ENCODE results near the gene NT5DC1. TPM values are rescaled to one million over a fixed set of nuclear protein-coding genes. Genes with fewer than 3 reads are reported as not detected.
"Not testable (repeated sequence)": the region's sequence is repeated elsewhere in the genome, so short reads cannot be mapped to it uniquely, and the experiment has no call there.

The NT5DC1 gene
- polyA plus RNA-seq, 1 donor = 25.7 TPM

GRCh38 chr6:116090251-116090650 lies 10.4 kb upstream of the NT5DC1 start:
- no peak for DNase-seq

DNA sequence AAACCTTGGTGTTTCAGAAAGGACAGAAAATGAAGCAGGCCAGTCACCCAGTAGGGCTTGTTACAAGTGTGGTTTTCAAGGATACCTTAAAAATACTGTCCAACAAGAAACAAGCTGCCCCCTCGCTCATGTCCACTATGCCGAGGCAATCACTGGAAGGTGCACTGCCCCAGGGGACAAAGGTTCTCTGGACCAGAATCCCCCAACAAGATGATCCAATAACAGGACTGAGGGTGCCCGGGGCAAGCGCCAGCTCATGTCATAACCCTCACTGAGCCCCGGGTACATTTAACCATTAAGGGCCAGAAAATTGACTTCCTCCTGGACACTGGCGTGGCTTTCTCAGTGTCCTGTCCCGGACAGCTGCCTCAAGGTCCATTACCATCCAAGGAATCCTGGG lies 6.6 kb upstream of the NT5DC1 start:
- no peak for DNase-seq

DNA sequence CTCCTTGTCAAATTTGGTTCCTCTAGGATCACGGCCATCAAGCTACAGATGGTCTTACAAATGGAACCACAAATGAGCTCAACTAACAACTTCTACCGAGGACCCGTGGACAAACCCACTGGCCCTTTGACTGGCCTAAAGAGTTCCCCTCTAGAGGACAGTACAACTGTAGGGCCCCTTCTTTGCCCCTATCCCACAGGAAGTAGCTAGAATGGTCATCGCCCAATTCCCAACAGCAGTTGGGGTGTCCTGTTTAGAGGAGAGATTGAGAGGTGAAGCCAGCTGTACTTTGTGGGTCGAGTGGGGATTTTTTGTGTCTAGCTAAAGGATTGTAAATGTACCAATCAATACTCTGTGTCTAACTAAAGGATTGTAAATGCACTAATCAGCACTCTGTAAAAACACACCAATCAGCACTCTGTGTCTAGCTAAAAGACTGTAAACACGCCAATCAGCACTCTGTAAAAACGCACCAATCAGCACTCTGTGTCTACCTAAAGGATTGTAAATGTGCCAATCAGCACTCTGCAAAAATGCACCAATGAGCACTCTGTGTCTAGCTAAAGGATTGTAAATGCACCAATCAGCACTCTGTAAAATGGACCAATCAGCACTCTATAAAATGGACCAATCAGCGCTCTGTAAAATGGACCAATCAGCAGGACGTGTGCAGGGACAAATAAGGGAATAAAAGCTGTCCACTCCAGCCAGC lies 4.4 kb upstream of the NT5DC1 start:
- DNase-seq = not testable (repeated sequence)

DNA sequence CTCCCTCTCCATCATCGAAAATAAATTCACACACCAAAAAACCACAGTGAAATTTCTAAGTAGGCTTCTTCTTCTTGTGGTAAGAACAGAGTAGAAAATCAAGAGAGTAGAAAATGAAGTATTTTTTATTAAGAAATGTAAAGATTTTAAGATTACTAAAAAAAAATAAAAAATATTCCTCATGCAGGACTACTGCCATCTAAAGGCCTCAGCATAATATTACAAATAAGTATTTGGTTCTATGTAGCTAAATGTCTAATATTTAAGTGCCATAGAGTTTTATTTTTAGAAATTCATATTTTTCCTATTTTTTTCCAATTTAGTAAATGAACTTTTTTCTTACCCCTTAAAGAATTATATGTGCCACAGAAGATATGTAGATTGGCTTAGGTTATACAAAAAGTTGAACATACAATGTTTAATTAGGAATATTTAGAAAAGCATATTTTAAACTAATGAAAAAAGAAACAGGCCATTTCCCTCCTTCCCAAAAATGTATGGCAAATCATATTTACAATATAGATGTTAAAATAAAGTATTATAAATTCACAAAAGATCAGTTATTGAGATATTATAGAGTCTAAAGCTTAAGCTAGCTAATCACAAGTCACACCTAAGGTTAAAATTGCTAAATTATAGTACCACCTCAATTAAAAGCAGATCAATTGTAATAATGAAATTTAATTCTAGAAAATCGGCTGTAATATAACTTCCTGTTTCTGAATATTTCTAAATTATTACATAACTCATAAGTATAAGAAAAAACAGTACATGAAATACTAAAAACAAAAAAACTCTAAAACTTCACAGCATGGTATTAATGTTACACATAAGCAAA lies 3.5 kb upstream of the NT5DC1 start:
- DNase-seq = no peak

DNA sequence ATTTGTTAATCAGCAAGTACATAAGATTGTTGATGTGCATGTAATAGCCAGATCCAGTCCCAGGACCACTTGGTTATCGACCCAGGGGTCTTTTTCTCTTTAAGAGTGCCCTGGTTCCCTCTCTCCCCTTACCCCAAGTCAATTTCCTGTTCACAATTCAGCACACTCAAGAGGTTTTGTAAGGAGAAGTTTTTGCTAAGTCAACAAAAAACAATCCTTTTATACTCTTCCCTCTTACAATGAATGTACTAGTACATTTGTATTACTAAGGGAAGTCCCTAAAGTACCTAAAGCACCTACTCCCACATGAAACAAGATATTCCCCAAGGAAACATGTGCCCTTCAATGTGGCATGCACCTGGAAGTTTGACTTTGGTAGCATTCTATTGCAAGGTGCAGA lies 1.6 kb upstream of the NT5DC1 start:
- no peak for DNase-seq

- no peak for DNase-seq
These were observed 657 bp downstream of the NT5DC1 start for GRCh38 chr6:116101302-116101718.

DNA sequence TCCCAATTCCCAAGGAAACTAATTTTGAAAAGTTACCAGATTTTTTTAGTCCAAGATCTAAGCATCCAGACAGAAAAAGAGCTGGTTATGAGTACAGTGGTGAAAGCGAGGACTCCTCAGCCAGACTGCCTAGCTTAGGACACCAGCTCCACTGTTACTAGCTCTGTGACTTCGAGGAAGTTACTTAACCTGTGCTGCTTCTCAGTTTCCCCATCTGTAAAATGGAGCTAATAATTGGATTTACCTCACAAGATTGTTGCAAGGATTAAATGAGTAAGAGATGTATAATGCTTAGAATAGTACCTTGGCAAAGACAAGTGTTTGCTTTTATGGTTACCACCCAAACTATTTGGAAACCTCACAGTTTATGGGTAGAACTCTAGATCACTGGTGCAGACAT lies 1.1 kb downstream of the NT5DC1 start:
- DNase-seq = no peak

DNA sequence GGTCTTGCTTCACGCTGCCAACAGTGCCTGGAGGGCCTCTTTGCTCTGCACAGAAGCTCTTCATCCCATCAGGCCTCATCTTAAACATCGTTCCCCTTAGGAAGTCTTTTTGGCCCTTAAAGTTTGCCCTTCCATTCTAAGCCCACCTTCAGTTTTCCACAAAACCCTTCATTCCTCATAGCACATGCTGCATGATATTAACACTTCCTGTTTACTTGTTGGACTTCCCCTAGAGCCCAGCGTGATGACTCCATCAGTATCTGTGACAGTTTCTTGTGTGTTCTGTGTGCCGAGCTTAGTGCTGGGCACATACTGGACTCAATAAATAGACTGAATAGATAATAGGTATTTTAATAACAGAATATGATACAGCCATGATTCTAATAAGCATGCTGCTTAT lies 2.2 kb downstream of the NT5DC1 start:
- DNase-seq = no peak

DNA sequence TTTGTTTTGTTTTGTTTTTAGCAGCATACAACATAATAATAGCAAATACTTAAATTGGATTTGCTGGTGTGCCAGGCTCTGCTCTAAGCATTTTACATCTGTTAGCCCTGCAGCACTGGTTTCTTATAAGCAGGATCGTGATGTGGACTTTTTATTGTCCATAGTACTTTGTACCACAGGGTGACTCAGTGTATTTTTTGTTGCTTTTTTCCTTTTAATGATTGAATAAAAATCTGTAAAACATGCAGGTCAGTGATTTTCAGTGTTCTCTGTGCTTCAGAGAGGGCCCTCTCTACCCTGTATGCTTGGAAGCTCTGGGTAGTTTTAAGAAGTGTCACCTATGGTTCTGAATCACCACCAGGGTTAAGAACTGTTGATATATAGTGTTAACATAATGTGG lies 4.0 kb downstream of the NT5DC1 start:
- no peak for DNase-seq

DNA sequence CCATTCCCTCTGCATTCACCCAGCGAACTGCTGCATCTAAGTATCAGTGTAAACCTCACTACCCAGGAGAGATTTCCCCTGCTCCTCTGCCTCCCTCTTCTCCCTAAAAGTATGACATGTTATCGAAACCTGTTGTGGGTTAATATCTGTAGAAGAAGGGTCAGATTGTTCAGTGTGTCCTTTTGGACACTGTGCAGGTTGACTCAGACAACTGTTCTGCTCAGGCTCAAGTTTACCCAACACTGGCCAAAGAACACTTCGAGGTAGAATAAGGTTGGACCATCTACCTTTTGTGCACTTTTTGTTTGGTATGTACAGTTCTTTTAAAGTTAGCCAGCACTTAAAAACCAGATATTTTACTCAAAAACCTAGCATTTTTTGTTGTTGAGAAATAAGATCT lies 4.6 kb downstream of the NT5DC1 start:
- no peak for DNase-seq

GRCh38 chr6:116106146-116106545 lies 5.5 kb downstream of the NT5DC1 start:
- no peak for DNase-seq

DNA sequence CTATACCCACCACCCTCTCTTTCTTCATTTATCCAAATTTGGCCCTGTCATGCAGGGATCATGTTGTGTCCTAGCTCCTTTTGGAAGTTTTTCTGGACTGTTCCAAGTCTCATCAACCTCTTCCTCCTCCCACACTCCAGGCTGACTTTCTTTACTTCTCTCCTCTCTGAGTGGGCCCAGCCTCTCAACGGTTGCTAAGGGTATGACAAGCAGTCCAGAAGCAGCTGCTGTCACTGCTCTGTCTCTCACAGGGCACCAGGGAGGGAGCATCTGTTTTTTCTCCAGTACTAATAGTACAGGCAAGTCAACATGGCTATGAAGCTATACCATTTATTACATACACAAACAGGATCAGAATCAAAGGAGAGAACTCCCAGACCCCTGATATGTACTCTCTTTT lies 8.2 kb downstream of the NT5DC1 start:
- no peak for DNase-seq

GRCh38 chr6:116111552-116112528 lies 11.2 kb downstream of the NT5DC1 start:
- DNase-seq = no peak

GRCh38 chr6:116113386-116113785 lies 12.7 kb downstream of the NT5DC1 start:
- no peak for DNase-seq

DNA sequence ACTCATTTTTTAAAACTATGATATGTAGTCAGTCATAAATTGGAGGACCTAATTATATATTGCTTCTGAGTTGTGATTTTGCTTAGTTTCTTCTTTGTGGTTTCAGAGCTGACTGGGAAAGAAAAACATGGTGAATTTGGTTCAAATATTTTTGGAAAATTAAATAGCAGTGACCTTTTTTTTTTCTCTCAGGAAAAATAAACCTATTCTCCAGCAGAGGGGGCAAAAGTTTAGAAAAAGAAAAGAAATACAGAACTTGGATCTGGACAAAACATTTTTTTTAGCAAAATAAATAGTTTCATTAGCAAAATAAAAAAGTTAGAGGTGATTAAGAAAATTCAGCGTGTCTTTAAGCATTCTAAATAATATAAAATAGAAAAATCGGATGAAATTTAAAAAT lies 15.1 kb downstream of the NT5DC1 start:
- DNase-seq = no peak

- no peak for DNase-seq
These were observed 18.0 kb downstream of the NT5DC1 start for GRCh38 chr6:116118608-116119007.

DNA sequence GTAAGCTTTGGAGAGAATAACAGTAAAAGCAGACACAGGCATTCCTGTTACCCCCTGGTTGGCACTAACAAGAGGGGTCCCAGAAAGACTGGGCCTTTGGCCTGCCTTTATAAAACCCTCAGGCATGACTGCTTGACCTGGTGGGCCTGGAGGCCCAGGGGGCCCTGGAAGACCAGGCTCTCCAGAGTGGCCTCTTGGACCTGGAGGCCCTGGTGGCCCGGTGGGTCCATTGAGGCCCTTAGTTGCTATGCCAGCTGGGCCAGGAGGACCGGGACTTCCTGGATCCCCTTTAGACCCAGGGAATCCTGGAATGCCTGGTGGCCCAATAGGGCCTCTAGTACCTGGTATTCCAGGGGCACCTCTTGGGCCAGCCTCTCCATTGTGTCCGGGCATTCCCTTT lies 19.8 kb downstream of the NT5DC1 start:
- DNase-seq = no peak

GRCh38 chr6:116126032-116126431 lies 25.4 kb downstream of the NT5DC1 start, which contains the start of gene COL10A1:
TSS of gene COL10A1 (minus strand) at chr6:116126132. CDS start at chr6:116125492, 640 bp downstream.
- DNase-seq = no peak

DNA sequence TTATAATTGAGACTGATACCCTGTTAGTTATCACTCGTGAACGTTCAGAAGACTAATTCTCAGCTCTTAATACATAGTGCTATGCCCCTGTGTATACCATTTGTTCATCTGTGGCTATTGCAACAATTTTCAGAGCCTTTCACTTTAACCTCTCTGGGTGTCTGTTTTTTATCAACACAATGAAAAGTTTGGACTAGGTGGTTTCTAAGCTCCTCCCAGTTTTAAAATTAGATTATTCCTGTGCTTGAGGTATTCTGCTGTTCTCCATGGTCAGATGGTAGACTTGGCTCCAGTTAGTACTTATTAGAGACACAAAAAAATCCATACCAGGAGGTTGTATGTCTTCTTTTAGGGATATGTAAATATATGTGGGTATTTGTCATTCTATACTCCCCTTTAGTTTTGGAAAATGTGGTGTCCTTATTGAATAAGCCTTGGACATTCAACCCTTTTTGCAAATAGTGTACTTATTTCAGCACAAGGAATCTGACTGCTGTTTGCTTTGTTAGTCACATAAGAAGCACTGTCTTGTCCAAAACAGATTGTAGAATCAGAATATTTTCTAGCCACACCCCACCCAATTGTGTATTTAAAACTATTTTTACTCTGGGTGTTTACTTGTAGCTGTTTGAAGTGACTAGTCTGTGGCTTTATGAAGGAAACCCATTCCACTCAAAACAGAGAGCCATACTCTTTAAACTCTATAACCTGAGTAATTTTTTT lies 27.3 kb downstream of the NT5DC1 start:
- no peak for DNase-seq

- DNase-seq = no peak
These were observed 32.8 kb downstream of the NT5DC1 start for GRCh38 chr6:116133453-116133852.

GRCh38 chr6:116136373-116136772 lies 35.7 kb downstream of the NT5DC1 start:
- no peak for DNase-seq

- DNase-seq = no peak
These were observed 36.3 kb downstream of the NT5DC1 start for GRCh38 chr6:116136933-116137340.

All from hindlimb muscle (tissue), 1 donor.